Myocyte (in vitro differentiated cells): Measurements from ENCODE around the gene JRKL. TPM values are rescaled to one million over a fixed set of nuclear protein-coding genes. Genes with fewer than 3 reads are reported as not detected.

Experiments used
- DNase-seq: peaks from one replicate; pipeline ENCODE4 v3.0.0-alpha.2; 2012; ENCODE audit warnings: low read depth
- polyA plus RNA-seq: library from polyadenylated mRNA; unstranded; fragments of >200 nt; gene quantifications from one replicate; pipeline ENCODE4 v1.2.1, GENCODE V29; 2012; ENCODE audit warnings: missing spikeins
- total RNA-seq: library from RNA; depleted of rRNA; stranded (reverse); fragments of >200 nt; gene quantifications from 2 replicates; pipeline ENCODE4 v1.2.3, GENCODE V29; 2014

The JRKL gene
- 6.0 and 7.1 TPM in 2 replicates for total RNA-seq
- 6.4 TPM for polyA plus RNA-seq

DNA sequence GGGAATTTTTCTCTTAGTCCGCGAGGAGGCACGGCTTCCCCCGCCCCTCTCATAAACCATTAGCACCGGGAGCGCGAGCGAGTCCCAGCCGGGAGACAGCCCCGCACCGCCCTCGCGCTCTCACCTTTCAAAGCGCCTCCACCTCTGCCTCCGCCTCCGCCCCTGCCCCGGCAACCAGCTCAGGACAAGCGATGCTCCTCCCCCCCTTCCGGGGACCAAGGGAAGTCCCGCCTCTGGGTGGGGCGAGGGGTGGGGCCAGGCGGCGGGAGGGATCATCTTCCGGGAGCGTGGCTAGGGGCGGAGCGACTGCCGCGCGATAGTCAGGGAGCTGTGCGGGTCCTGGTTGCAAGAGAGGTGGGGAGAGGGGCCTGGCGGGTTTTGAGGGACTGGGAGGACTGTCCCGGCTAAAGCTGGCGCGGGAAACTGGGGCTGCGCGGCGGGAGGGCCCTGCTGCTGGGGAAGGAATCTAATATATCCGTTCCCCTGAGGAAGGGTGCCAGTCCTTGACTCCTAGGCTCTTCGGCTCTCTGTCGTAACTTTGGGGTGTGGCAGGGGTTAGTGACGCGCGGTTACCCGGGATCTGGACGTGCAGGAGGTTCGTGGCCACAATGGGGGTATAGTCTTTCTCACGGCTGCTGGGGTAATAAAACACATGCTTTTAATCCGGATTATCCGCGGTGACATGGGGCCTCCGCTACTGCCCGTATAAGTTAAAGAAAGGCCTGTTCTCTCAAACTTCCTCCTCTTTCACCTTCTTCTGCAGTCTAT is at the start of gene JRKL, which contains the start of gene CCDC82:
Gene JRKL (plus strand): TSS at position 294 of the 768 bp plus-strand sequence. CDS start 637 bp downstream, outside the sequence.
Gene CCDC82 (minus strand): TSS at position 193 of the 768 bp plus-strand sequence. CDS start 5,165 bp downstream, outside the sequence.
- DNase-seq, result peak; percentile 97

DNA sequence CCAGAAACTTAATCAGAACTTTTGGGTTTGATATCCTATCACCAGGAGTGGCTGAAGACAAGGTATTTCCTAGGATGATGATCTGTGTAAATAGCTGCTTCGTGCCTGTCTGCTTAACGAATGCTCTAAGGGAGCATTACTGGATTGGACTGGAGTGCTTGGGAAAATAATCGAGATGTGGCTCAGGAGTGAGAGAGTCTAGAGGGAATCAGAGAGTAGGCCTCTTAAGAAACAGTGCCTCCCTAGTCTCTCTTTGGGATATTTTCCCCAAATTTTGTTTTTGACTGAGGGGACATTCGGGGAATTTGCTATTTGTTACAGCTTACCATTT is 49.3 kb upstream of the JRKL start:
- no peak for DNase-seq

DNA sequence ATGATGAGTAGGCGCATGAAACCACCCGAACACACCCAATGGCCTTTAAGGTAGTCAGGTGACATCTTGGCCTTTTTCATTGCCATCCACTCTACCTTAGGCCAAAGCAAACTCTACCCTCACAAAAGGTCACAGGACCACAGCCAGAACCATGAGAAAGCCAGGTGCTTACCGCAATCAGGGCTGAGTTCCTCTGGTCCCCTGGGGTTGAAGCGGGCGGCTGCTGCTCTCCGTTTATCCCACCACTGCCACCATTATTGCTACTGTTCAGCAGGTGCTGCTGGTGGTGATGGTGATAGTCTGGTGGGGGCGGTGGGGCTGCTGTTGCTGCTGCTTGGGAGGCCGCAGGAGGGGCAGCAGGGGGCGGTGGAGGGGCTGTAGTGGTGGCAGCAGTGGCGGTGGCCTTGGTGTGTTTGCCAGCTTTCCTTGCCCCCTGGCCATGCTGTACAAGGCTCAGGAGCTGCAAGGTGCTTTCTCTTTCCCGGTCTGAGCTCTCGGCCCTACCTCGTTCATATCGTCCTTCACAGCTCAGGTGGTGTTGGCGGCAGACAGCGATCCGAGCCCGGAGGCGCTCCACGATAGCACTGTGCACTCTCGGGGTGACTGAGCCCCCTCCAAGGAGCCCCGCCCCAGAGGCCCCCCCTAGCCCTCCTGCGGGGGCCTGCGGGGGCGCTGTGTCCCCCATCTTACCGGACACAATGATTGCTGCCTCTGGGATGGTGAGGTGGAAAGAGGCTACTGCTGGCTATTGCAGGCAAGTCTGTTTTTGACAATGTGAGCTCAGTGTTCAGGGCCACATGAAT is 48.4 kb upstream of the JRKL start:
- peak; percentile 34 for DNase-seq

DNA sequence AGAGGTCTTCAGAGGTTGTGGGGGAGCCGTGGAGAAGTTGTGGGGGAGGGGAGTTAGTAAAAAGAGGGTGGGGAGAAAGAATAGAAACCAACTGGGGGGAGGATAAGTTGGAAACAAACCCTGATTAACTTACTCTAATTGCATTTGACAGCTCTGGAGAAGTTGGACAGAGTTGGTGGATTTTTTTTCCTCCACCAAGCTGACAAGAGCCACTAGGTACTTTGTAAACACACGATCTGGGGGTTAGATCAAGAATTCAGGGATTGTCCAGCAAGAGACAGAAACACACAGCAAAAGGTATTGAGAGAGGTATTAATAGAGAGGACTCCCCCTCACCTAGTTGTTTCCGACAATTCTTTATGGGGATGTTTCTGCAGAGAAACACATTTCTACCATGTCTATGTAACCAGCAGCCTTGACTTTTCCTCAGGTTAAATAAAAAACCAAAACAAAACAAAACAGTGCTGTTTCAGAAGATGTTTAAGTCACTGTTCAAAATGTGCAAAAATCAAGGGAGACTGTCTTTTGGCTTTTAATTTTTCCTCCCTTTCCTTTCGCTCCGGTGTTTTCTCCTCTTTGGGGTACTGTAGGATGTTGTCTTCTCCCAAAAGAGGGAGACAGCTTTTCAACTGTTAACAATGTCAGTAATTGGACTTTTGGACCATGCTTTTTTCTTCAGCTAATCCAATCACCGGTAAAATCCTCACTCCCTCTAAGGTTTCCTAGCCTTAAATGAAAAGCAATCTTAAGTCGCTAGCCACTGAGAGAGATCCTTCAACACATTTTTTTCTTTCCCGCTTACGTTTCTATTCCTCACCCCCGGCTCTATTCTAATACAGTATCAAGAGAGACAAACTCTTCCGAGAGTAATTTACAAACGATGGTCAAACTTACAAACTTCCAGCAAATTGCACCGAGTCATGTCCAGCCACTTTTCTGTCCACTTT is 47.5 kb upstream of the JRKL start:
- no peak for DNase-seq

DNA sequence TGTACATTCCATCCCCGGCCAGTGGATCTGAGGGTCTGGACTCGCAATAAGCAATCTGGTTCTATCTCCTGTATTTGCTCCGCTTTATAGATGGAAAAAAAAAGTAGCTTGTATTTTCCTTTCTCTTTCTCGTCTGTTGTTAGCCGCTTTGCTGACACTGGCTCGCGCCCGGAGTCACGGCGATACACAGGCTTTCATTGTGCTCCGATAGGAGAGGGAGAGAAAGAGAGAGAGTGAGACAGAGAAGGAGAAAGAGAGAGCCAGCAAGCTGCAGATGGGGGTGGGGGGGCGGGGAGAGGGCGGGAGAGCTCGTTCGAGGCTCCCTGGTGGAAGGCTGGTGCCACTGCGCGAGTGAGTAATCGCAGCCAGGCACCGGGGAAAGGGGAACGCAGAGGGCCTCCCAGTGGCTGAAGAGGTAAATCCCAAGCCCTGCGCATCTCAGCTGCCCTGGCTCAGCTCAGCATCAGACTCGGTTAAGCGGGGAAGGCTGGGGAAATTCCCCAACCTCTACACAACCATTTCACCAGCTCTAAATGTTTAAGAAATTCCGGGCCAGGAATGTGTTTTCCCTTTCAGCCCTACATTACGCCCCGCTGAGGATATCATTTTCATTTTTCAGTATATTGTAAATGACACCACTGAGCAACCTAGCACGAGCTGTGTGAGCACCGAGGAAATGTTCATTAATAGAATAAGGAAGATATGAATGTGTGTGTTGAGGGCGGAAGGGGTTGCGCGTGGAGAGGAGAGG is 46.7 kb upstream of the JRKL start, which contains the start of gene MAML2:
Gene MAML2 (minus strand): TSS at position 235 of the 751 bp plus-strand sequence. CDS start 1,300 bp downstream, outside the sequence.
- DNase-seq, result peak; percentile 94

DNA sequence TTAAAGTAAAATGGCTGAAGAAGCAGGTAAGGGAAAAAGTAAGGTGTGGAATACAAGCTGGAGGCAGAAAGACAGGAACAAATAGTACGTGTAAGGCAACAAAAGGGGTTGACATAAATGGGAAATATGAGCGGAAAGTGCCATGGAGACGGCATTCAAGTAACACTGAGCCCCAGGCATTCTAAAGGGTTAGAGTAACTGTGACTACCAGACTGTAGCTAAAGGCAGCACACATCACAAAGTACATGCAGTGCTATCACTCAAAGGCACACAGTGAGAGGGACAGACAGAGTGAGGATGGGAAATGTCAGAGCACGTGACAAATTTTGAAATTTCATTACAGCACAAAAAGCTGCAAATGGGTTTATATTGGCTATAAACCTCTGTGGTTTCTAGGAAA is 33.0 kb upstream of the JRKL start:
- DNase-seq, result no peak

DNA sequence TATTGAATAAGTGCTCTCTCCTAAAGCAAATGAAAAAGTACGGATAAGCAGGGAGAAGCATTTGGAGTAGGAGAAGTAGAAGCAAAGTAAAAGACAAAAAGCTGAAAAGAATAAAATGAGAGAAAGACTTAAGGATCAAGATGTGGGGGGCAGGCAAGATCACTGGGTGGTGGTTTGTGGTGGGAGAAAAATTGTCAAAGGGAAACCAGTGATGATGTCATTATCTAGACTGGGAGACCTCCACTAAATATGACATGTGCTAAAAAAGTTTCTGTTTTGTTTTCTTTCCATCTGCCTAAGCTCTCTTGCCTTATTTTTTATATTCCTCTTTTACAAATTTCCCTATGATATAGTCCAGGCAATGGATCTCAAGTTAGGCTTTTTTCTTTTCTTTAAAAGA is 32.0 kb upstream of the JRKL start:
- no peak for DNase-seq

DNA sequence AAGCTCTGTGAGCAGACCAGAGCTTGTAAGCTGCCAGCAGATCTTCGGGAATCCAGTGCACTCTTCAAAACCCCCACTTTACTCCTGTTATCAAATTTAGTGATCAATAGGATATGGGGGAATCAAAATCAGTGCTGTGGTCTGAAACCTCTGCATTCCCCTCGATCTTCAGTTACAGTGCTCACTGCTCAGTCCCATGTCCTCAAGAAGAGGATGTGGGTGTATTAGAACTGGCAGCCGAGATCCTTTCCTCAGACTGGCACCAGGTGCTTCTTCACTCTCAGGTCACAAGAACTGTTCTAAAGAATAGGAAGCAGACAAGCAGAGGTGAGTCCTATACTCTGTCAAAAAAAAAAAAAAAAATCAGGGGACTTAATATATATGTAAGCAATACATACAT is 31.5 kb upstream of the JRKL start:
- no peak for DNase-seq

DNA sequence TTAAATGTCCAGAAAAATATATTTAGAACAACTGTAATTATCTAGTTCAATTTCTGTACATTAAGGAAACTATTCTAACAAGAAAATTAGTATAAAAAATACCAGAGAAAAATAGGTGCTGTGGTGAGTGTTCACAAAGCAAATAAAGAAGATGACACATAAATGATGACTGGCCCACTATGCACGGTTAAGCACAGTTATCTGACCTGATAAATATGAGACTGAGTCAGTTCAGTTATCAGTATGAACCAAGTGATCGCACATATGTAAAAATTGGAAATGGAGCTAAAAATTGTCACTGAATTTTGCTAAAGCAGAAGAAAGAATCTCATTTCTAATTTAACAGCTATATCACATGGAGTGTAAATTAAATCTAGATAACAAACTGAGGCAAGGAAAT is 28.0 kb upstream of the JRKL start:
- DNase-seq, result no peak

DNA sequence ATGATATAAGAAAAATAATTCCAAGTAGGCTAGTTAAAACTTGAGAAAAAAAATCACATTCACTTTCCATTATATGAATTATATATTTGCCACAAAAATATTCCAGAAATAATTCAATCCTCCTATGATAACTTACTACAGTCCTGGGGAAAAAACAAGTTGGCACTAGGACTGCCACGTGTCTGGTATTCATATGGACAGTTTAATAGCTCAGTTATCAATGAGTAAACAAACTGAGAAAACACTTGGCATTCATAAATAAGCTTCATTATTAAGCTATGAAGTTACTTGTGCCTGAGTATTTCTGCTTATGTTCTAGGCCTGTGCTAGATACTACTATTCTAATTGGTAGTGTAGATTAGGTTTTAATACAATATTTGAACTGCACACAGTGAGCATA is 24.3 kb upstream of the JRKL start:
- no peak for DNase-seq

DNA sequence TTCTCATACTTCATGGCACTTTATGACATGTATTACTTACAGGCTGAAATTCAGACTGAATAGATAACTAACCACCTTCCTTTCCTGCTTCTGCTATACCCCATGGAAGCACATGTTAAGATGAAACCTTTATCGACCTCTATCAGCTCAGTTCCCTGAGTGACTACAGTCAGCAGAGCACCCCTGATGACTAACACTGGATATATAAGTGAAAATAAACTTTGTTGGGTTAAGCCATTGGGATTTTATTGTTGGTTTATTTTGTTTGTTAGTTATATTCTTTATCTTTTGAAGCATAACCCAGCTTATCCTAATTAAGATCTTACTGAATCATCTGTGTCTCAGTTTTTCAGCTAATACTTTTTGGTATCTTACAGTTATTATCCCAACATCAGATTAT is 23.8 kb upstream of the JRKL start:
- DNase-seq, result no peak

DNA sequence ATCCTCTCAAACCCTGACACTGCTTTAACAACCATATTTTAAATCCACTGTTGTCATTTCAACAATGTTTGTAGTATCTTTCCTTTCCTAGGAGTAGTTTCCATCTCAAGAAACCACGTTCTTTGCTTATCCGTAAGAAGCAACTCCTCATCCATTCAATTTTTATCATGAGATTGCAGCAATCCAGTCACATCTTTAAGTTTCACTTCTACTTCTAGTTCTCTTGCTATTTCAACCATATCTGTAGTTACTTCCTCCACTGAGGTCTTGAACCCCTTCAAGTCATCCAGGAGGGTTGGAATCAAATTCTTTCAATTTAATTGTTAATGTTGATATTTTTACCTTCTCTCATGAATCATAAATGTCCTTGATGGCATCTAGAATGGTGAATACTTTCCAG is 22.5 kb upstream of the JRKL start:
- no peak for DNase-seq

DNA sequence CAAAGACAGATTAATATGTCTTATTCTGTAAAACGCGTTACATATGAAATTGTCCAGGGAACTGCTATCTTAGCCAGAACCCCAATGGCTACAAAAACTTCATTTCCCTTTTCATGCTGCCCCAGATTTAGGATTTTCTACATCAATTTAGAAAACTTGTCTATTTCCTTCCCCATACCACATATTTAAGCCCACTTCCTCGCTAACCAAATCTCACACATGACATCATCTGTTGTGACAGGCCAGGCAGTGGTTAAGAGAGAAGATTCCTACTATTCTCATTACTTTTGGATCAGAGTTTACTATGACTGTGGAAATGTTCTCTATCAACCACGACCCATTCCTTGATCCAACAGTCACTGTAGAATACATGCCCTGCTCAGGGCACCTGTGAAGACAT is 16.0 kb upstream of the JRKL start:
- no peak for DNase-seq

DNA sequence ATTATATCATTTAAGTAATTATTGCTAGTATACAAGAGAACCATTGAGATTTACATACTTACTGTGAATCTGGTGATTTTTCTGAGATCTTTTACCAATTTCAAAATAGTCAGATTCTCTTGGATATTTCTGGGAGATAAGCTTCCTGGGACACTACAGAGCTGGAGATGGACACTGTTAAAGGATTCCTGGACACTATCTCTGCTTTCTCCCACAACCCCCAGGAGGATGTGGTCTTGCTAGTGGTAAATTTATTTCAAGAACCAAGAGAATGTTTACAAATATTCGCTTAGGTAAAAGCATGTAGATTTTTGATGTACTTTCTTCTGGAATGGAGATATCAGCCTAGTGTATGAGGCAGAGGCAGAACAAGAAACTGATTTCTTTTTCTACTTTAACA is 13.0 kb upstream of the JRKL start:
- DNase-seq, result no peak

DNA sequence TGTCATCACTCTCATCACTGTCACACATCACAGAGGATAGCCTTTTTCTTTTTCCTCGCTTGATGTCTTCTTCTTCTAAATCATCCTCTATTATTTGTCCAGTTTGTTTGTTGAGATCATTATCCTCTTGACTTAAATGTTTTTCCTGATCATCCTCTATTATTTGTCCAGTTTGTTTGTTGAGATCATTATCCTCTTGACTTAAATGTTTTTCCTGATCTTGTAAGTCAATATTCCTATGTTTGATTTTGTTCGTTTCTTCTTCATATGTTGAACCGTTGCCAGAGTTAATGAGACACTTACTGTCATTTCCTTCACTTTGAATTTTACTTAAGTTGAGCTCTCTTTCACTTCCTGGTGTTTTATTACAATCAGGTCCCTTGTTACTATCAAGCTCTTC is 5.7 kb upstream of the JRKL start:
- no peak for DNase-seq

DNA sequence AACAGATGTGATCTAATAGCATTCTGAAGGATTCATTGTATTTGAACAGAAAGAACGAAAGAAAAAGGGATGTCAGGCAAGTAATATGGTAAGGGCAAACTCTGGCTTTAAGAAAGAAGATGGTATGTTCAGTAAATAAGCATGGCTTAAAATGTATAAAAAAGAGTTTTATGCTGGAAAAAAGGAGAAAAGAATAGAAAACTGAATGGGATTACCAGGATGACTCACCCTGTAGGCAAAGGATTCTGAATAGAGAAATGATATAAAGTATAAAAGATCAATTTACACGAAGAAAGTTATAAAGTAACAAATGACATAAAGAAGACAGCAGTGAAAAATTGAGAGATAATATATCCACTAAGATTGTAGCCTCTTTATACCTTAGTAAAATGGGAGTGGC is 4.6 kb upstream of the JRKL start:
- DNase-seq, result no peak

DNA sequence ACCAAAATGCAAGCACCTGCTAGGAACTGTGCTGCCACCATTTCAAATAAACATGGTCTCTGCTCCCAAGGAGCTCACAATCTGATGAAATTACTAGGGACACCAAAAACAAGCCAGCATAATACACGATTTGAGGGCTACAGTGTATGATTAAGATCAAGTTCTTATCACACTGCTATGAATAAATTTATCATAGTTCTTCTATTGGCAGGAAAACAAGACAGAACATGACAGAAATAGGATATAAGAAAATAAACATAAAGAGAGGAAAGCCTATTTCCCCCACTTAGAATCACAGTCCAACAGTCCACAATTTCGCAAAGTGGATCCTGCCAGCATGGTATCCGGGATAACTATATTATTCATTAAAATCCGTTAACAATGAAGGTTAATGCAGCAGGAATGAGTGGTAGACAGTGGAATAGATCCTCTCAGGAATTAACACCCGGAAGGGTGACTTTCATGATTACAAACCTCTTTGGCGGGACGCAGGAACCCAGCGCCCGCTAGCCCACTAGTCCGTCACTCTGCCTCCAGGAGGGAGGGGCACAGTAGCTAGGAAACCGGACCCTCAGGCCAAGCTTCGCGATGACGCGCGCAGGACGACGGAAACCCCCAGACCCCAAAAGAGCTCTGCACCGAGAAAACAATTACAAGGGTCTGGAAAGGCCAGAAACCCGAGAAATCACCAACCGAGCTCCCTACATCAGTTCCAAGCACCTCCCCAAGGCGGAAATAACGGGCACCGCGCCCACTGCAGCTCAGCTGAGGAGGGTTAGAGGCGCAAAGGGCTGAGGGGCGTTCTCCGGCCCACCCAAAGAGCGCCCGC is 708 bp upstream of the JRKL start:
- DNase-seq, result no peak

DNA sequence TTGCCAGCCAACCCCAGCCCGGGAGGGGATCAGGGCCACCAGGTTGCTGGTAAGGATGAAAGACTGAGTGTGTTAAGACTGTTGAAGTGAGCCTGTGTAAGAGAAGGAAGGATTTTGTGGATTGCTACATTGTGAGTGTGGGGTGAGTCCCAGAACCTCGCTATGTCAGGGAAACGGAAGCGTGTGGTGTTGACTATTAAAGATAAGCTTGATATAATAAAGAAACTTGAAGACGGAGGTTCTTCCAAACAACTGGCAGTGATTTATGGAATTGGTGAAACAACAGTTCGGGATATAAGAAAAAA is 627 bp downstream of the JRKL start:
- DNase-seq, result no peak

DNA sequence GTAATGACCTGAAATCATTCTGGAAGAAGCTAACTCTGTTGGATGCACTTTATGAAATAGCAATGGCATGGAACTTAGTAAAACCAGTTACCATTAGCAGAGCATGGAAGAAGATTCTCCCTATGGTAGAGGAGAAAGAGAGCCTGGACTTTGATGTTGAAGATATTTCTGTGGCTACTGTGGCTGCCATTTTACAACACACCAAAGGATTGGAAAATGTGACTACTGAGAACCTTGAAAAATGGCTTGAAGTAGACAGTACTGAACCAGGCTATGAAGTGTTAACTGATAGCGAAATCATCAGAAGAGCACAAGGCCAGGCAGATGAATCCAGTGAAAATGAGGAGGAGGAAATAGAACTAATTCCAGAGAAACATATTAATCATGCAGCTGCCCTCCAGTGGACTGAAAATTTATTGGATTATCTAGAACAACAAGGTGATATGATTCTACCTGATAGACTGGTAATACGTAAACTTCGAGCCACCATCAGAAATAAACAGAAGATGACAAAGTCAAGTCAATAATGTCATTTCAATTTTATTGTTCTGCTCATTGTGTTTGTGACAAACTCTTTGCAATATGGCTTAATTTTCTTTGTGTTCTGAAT is 2.0 kb downstream of the JRKL start:
- DNase-seq, result no peak
